H1 (cell line): ENCODE results near the gene TNFRSF13B. TPM values are rescaled to one million over a fixed set of nuclear protein-coding genes. Genes with fewer than 3 reads are reported as not detected.

Experiments used
- CTCF ChIA-PET: fragments of 300-600 bp; sonication (Branson Sonifier 250); formaldehyde crosslinking; loops from one replicate; lab custom pipeline; 2021; ENCODE audit not compliant: partially characterized antibody; lab: Charles Lee
- POLR2A ChIA-PET: fragments of 300-600 bp; sonication (Branson Sonifier 250); formaldehyde crosslinking; loops from one replicate; lab custom pipeline; 2021; ENCODE audit warnings: inconsistent platforms; ENCODE audit not compliant: partially characterized antibody; lab: Charles Lee
- DNase-seq, 2 experiments: peaks; one replicate each; pipeline versions ENCODE4 v3.0.0 to v3.0.0-alpha.2; 2010 to 2022; ENCODE audit warnings: low spot score in 2 of 2, low read depth in 1 of 2, mixed read lengths in 1 of 2
- FAIRE-seq: peaks from 2 replicates; lab custom pipeline; 2011; peaks lifted over from hg19 to GRCh38; lab: Jason Lieb, UNC
- H2AFZ ChIP-seq: 2 replicates; pipeline ENCODE4 v1.8.1; 2012; ENCODE audit warnings: low read length, inconsistent platforms
- H2AK5ac ChIP-seq: 2 replicates; pipeline ENCODE4 v1.6.1; 2013; ENCODE audit warnings: low read depth, low read length
- H2BK120ac ChIP-seq: replicated peaks from 2 replicates; pipeline ENCODE3; 2013; ENCODE audit warnings: low read depth, low read length, inconsistent platforms
- H2BK12ac ChIP-seq: 2 replicates; pipeline ENCODE4 v1.6.1; 2013; ENCODE audit warnings: low read depth, low read length
- H2BK15ac ChIP-seq: 2 replicates; pipeline ENCODE4 v1.6.1; 2013; ENCODE audit warnings: low read length
- H2BK20ac ChIP-seq: 2 replicates; pipeline ENCODE4 v1.6.1; 2013; ENCODE audit warnings: low read length
- H2BK5ac ChIP-seq: 2 replicates; pipeline ENCODE4 v1.6.1; 2013; ENCODE audit warnings: low read depth, low read length
- H3K14ac ChIP-seq: 2 replicates; pipeline ENCODE4 v1.6.1; 2013; ENCODE audit warnings: inconsistent platforms; ENCODE audit not compliant: insufficient read length
- H3K18ac ChIP-seq: 2 replicates; pipeline ENCODE4 v1.6.1; 2013; ENCODE audit warnings: low read length; ENCODE audit errors: extremely low read depth
- H3K23ac ChIP-seq: 2 replicates; pipeline ENCODE4 v1.6.1; 2013; ENCODE audit warnings: inconsistent platforms; ENCODE audit not compliant: insufficient read length
- H3K23me2 ChIP-seq: 2 replicates; pipeline ENCODE4 v1.6.1; 2013; ENCODE audit warnings: low read depth, low read length
- H3K27ac ChIP-seq: 2 replicates; pipeline ENCODE4 v1.6.1; 2011; ENCODE audit warnings: low read depth, low read length, inconsistent platforms
- H3K27me3 ChIP-seq, 4 experiments: replicated peaks in 1 of 4; 1 replicate in 1 of 4; 2 replicates in 3 of 4; pipeline versions ENCODE4 v1.6.1 to v1.8.1; 2011 to 2013; ENCODE audit warnings: low read length in 3 of 4, mild to moderate bottlenecking in 3 of 4, inconsistent platforms in 2 of 4, mixed read lengths in 2 of 4, moderate library complexity in 1 of 4; ENCODE audit not compliant: control insufficient read depth in 3 of 4, insufficient read depth in 3 of 4; ENCODE audit errors: extremely low read depth in 1 of 4
- H3K36me3 ChIP-seq, 4 experiments: 2 replicates each; pipeline versions ENCODE4 v1.6.1 to v1.8.1; 2011 to 2013; ENCODE audit warnings: mild to moderate bottlenecking in 4 of 4, low read length in 3 of 4, moderate library complexity in 2 of 4, control low read depth in 1 of 4, inconsistent platforms in 1 of 4; ENCODE audit not compliant: insufficient read depth in 4 of 4, control insufficient read depth in 2 of 4
- H3K4ac ChIP-seq: replicated peaks from 2 replicates; pipeline ENCODE3; 2013; ENCODE audit warnings: low read length, low read depth, mixed read lengths, inconsistent platforms; ENCODE audit not compliant: insufficient read length
- H3K4me1 ChIP-seq, 4 experiments: replicated peaks in 1 of 4; 1 replicate in 1 of 4; 2 replicates in 3 of 4; pipeline versions ENCODE4 v1.6.1 to v1.8.1; 2011 to 2013; ENCODE audit warnings: low read length in 3 of 4, inconsistent platforms in 2 of 4, mixed read lengths in 1 of 4; ENCODE audit not compliant: insufficient read depth in 4 of 4, control insufficient read depth in 3 of 4
- H3K4me2 ChIP-seq, 2 experiments: 2 replicates each; pipeline versions ENCODE4 v1.6.1 to v1.8.1; 2011 to 2013; ENCODE audit warnings: low read depth in 2 of 2, low read length in 2 of 2, control low read depth in 1 of 2, inconsistent platforms in 1 of 2, mild to moderate bottlenecking in 1 of 2; ENCODE audit not compliant: insufficient read depth in 1 of 2
- H3K4me3 ChIP-seq, 4 experiments: fragments of 200-600, 300-600 bp in 1 of 4; sonication (generic), shearing (Covaris generic), sonication (Bioruptor Twin) in 1 of 4; 2 replicates each; pipeline versions ENCODE4 v1.5.1 to v1.8.1; 2011 to 2016; ENCODE audit warnings: low read length in 4 of 4, low read depth in 3 of 4, control low read depth in 2 of 4, inconsistent platforms in 2 of 4, mild to moderate bottlenecking in 2 of 4, mixed read lengths in 1 of 4, moderate library complexity in 1 of 4; ENCODE audit not compliant: insufficient read depth in 2 of 4; ENCODE audit errors: extremely low read depth in 1 of 4
- H3K56ac ChIP-seq: replicated peaks from 2 replicates; pipeline ENCODE3; 2013; ENCODE audit warnings: low read depth, mild to moderate bottlenecking, mixed read lengths, low read length, inconsistent platforms; ENCODE audit not compliant: insufficient read length
- H3K79me1 ChIP-seq: 2 replicates; pipeline ENCODE4 v1.6.1; 2013; ENCODE audit warnings: low read depth, low read length, control low read depth
- H3K79me2 ChIP-seq, 2 experiments: 2 replicates each; pipeline versions ENCODE4 v1.6.1 to v1.8.1; 2012 to 2013; ENCODE audit warnings: low read length in 2 of 2, mild to moderate bottlenecking in 2 of 2, inconsistent platforms in 1 of 2; ENCODE audit not compliant: insufficient read depth in 2 of 2, control insufficient read depth in 1 of 2
- H3K9ac ChIP-seq, 4 experiments: replicated peaks in 1 of 4; 1 replicate in 1 of 4; 2 replicates in 3 of 4; pipeline versions ENCODE4 v1.6.1 to v1.8.1; 2011 to 2013; ENCODE audit warnings: low read depth in 3 of 4, low read length in 3 of 4, control low read depth in 2 of 4, mild to moderate bottlenecking in 2 of 4, moderate library complexity in 2 of 4, inconsistent platforms in 1 of 4; ENCODE audit errors: extremely low read depth in 1 of 4
- H3K9me3 ChIP-seq, 2 experiments: 2 replicates each; pipeline versions ENCODE4 v1.6.1 to v1.8.1; 2012 to 2013; ENCODE audit warnings: mild to moderate bottlenecking in 2 of 2, moderate library complexity in 2 of 2, control low read depth in 1 of 2, inconsistent platforms in 1 of 2, low read depth in 1 of 2, low read length in 1 of 2, mixed read lengths in 1 of 2; ENCODE audit not compliant: insufficient read depth in 2 of 2
- H4K20me1 ChIP-seq, 2 experiments: replicated peaks in 1 of 2; 2 replicates each; pipeline versions ENCODE3 to v1.8.1; 2011 to 2013; ENCODE audit warnings: inconsistent platforms in 2 of 2, low read length in 2 of 2, mild to moderate bottlenecking in 1 of 2; ENCODE audit not compliant: insufficient read depth in 2 of 2, control insufficient read depth in 1 of 2
- H4K5ac ChIP-seq: 2 replicates; pipeline ENCODE4 v1.6.1; 2013; ENCODE audit warnings: low read length, low read depth, mixed read lengths, inconsistent platforms; ENCODE audit not compliant: insufficient read length
- H4K8ac ChIP-seq: 2 replicates; pipeline ENCODE4 v1.8.0; 2013; ENCODE audit warnings: mild to moderate bottlenecking, moderate library complexity, low read length, inconsistent platforms; ENCODE audit not compliant: insufficient read depth; ENCODE audit errors: extremely low read depth
- H4K91ac ChIP-seq: replicated peaks from 2 replicates; pipeline ENCODE3; 2013; ENCODE audit warnings: low read length, mixed read lengths, inconsistent platforms; ENCODE audit not compliant: insufficient read length
- CBX8 ChIP-seq: fragments of 300-800, 300-1000 bp; sonication (generic); IDR thresholded peaks from 2 replicates; pipeline ENCODE4 v1.7.1; 2016; ENCODE audit warnings: low read depth, low read length, borderline replicate concordance
- CEBPB ChIP-seq: IDR thresholded peaks from 2 replicates; pipeline ENCODE4 v1.6.1; 2012; ENCODE audit warnings: low read depth, low read length
- CHD2 ChIP-seq: IDR thresholded peaks from 2 replicates; pipeline ENCODE4 v1.6.1; 2012; ENCODE audit warnings: low read length, improper control_type of control experiment
- CTCF ChIP-seq, 3 experiments: IDR thresholded peaks; 1 replicate in 2 of 3; 2 replicates in 1 of 3; pipeline versions ENCODE4 v1.5.1 to v1.6.1; 2011; ENCODE audit warnings: low read length in 3 of 3, mild to moderate bottlenecking in 3 of 3, inconsistent platforms in 2 of 3, low read depth in 1 of 3, moderate library complexity in 1 of 3; ENCODE audit not compliant: insufficient read depth in 1 of 3; ENCODE audit errors: control extremely low read depth in 1 of 3
- FOSL1 ChIP-seq: IDR thresholded peaks from 2 replicates; pipeline ENCODE4 v1.6.1; 2011; ENCODE audit warnings: mild to moderate bottlenecking, low read depth, low read length, moderate library complexity; ENCODE audit not compliant: insufficient read depth
- GABPA ChIP-seq: IDR thresholded peaks from 2 replicates; pipeline ENCODE4 v1.6.1; 2011; ENCODE audit warnings: mild to moderate bottlenecking, low read length, moderate library complexity, borderline replicate concordance; ENCODE audit not compliant: insufficient read depth
- KDM4A ChIP-seq: IDR thresholded peaks from one replicate; pipeline ENCODE4 v1.7.1; 2012; ENCODE audit warnings: low read depth, mild to moderate bottlenecking, moderate library complexity, low read length, inconsistent platforms; ENCODE audit not compliant: severe bottlenecking
- NANOG ChIP-seq: IDR thresholded peaks from 2 replicates; pipeline ENCODE4 v1.6.1; 2011; ENCODE audit warnings: low read length, low read depth, mild to moderate bottlenecking, inconsistent platforms; ENCODE audit not compliant: insufficient read depth, poor library complexity, severe bottlenecking
- SAP30 ChIP-seq: fragments of 300-600 bp; sonication (generic); IDR thresholded peaks from 2 replicates; pipeline ENCODE4 v1.7.1; 2012; ENCODE audit warnings: low read length, moderate library complexity, mild to moderate bottlenecking, inconsistent platforms; ENCODE audit not compliant: insufficient read depth, insufficient replicate concordance
- WGBS, 2 experiments: shearing (Covaris generic) in 1 of 2; methylation state at CpG; one replicate each; pipeline versions ENCODE4 v1.1.6 to v1.1.7; 2013 to 2015; ENCODE audit warnings: low lambda C conversion rate in 2 of 2, mixed read lengths in 2 of 2, inconsistent platforms in 1 of 2, low coverage in 1 of 2, missing lambda C conversion rate in 1 of 2; ENCODE audit not compliant: insufficient replicate concordance in 2 of 2, insufficient coverage in 1 of 2, insufficient read length in 1 of 2; ENCODE audit errors: extremely low coverage in 1 of 2, missing lambda C conversion rate in 1 of 2; 5-methylcytosine and 5-hydroxymethylcytosine counted together
- polyA plus RNA-seq, 7 experiments: library from polyadenylated mRNA; depleted of rRNA in 3 of 7; stranded (reverse) in 5 of 7; unstranded in 2 of 7; fragments of >200 nt in 5 of 7; fragments of 200-250 nt in 2 of 7; gene quantifications; 1 replicate in 5 of 7; 2 replicates in 1 of 7; 4 replicates in 1 of 7; pipeline versions ENCODE4 v1.2.1 to v1.2.3, GENCODE V29; 2011 to 2013; ENCODE audit warnings: missing spikeins in 2 of 7, mixed read lengths in 2 of 7
- total RNA-seq: library from RNA; stranded (reverse); fragmentation: NEBNext Ultra II Directional; extraction: Animal tissue kit (Norgen Biotek cat#: 25700); gene quantifications from 2 replicates; pipeline ENCODE4 v1.2.1, GENCODE V29; 2021

TNFRSF13B gene
- total and polyA plus RNA-seq, 2 of the 8 experiments (the other 6 are each of a cell fraction or from before 2014, with no cell fraction given), result not detected

- H3K56ac ChIP-seq, result no peak overlapping the region
- H2BK120ac ChIP-seq, result no peak overlapping the region
- no peak overlapping the region for H4K91ac ChIP-seq
- H3K23ac ChIP-seq, result no peak overlapping the region
- H3K27me3 ChIP-seq, result no peaks in the 10 kb centered on the region; a peak in 1 of 7 replicates
- no peak overlapping the region for H3K4me2 ChIP-seq
- H2BK5ac ChIP-seq, result no peak overlapping the region
- no peak overlapping the region for H3K27ac ChIP-seq
- no peak overlapping the region for H3K4me3 ChIP-seq
- H3K14ac ChIP-seq, result no peak overlapping the region
- no peaks in the 10 kb centered on the region for H3K79me2 ChIP-seq
- H3K9ac ChIP-seq, result no peak overlapping the region
- POLR2A ChIA-PET, result interaction anchor here (0.6 kb wide), 2 partner anchors 13 to 197 kb away, joined by 3 read pairs; no protein-coding TSS in a partner anchor
- DNase-seq, result peak; percentile 50 to 93
- no peak overlapping the region for H4K5ac ChIP-seq
- peaks cover 7% of the 10 kb centered on the region; the same call in 1 of the 2 replicates for H3K23me2 ChIP-seq
- no peak overlapping the region for H3K18ac ChIP-seq
- CTCF ChIA-PET, result interaction anchor here (0.6 to 3.0 kb wide), 41 partner anchors 9 to 1706 kb away, joined by 3 to 19 read pairs (median 4); no protein-coding TSS in a partner anchor
- H2AFZ ChIP-seq, result 0 out of 2 replicates have a peak overlapping the region, but pooled peaks have one; percentile 56
- peak overlapping the region; percentile 31; the same call in 1 of the 2 replicates for H4K8ac ChIP-seq
- WGBS, 2 experiments, result 33% methylated on average over 14 of the region's 16 CpGs; no CpG with 5 or more reads in 1 of the 2 experiments
- H4K20me1 ChIP-seq, result no peaks in the 10 kb centered on the region
- FAIRE-seq, result peak; percentile 32
- H3K4ac ChIP-seq, result no peak overlapping the region
- H3K79me1 ChIP-seq, result no peaks in the 10 kb centered on the region
- H2BK15ac ChIP-seq, result no peak overlapping the region
- H3K9me3 ChIP-seq, result no peaks in the 10 kb centered on the region; a peak in 1 of 4 replicates
- peaks cover 0 to 2% (median under 1%) of the 10 kb centered on the region in 4 experiments; a peak in 2 of 7 replicates for H3K4me1 ChIP-seq
- H3K36me3 ChIP-seq, result no peaks in the 10 kb centered on the region
- H2AK5ac ChIP-seq, result no peak overlapping the region
- H2BK20ac ChIP-seq, result no peak overlapping the region
- H2BK12ac ChIP-seq, result 0 out of 2 replicates have a peak overlapping the region, but pooled peaks have one; percentile 9
- TF ChIP-seq FOSL1 (no peak), CHD2 (no peak), NANOG (no peak), GABPA (peak; percentile 44; the same call in 1 of the 2 replicates), SAP30 (no peak), CBX8 (no peak), CEBPB (no peak), KDM4A (no peak), CTCF (IDR thresholded peaks at IDR 0.05; ENCODE audit: control extremely low read depth in 1 of 3, insufficient read depth in 1 of 3, low read depth in 1 of 3, low read length in 3 of 3) (peak; percentile 83 to 86 (median 85))
Measured at GRCh38 chr17:16991349-16992009, 19.6 kb upstream of the TNFRSF13B start.
